ENCODE data around the gene BNC2. TPM values are rescaled to one million over a fixed set of nuclear protein-coding genes. Genes with fewer than 3 reads are reported as not detected.

BNC2 gene
- polyA plus RNA-seq, 1 donor, result 5.3 TPM

GRCh38 chr9:16712787-16713186 lies 157.7 kb downstream of the BNC2 start:
- DNase-seq, result no peak

- no peak for DNase-seq
Observed at GRCh38 chr9:16710888-16711287, 159.6 kb downstream of the BNC2 start.

- DNase-seq, result no peak
Observed at GRCh38 chr9:16709924-16710323, 160.5 kb downstream of the BNC2 start.

GRCh38 chr9:16708656-16709435 lies 161.6 kb downstream of the BNC2 start:
- no peak for DNase-seq

GRCh38 chr9:16705111-16705604 lies 165.3 kb downstream of the BNC2 start:
- DNase-seq, result peak; percentile 81

- peak; percentile 72 for DNase-seq
Observed at GRCh38 chr9:16704116-16705110, 166.1 kb downstream of the BNC2 start.

- DNase-seq, result no peak
Observed at GRCh38 chr9:16701347-16701746, 169.1 kb downstream of the BNC2 start.

- peak; percentile 73 for DNase-seq
Observed at GRCh38 chr9:16693616-16694015, 176.9 kb downstream of the BNC2 start.

GRCh38 chr9:16690628-16691027 lies 179.8 kb downstream of the BNC2 start:
- no peak for DNase-seq

GRCh38 chr9:16690205-16690604 lies 180.3 kb downstream of the BNC2 start:
- DNase-seq, result no peak

- DNase-seq, result peak; percentile 27
Observed at GRCh38 chr9:16689351-16689938, 181.0 kb downstream of the BNC2 start.

- DNase-seq, result no peak
Observed at GRCh38 chr9:16688814-16689213, 181.7 kb downstream of the BNC2 start.

GRCh38 chr9:16687678-16688369 lies 182.6 kb downstream of the BNC2 start:
- no peak for DNase-seq

- no peak for DNase-seq
Observed at GRCh38 chr9:16683326-16683725, 187.1 kb downstream of the BNC2 start.

GRCh38 chr9:16682273-16682672 lies 188.2 kb downstream of the BNC2 start:
- DNase-seq, result no peak

- DNase-seq, result no peak
Observed at GRCh38 chr9:16681652-16681987, 188.8 kb downstream of the BNC2 start.

GRCh38 chr9:16680975-16681651 lies 189.4 kb downstream of the BNC2 start:
- DNase-seq, result peak; percentile 73

GRCh38 chr9:16680541-16680940 lies 189.9 kb downstream of the BNC2 start:
- DNase-seq, result peak; percentile 22

GRCh38 chr9:16679327-16679821 lies 191.1 kb downstream of the BNC2 start:
- DNase-seq, result no peak

GRCh38 chr9:16676519-16676918 lies 194.0 kb downstream of the BNC2 start:
- DNase-seq, result no peak

GRCh38 chr9:16675131-16675530 lies 195.3 kb downstream of the BNC2 start:
- DNase-seq, result no peak

GRCh38 chr9:16673171-16673570 lies 197.3 kb downstream of the BNC2 start:
- no peak for DNase-seq
